Large intestine (tissue), 3 donors: Measurements from ENCODE around the gene FAM13B. TPM values are rescaled to one million over a fixed set of nuclear protein-coding genes. Genes with fewer than 3 reads are reported as not detected.

ENCODE experiments used
- DNase-seq, 2 donors: peaks; one replicate each; pipeline versions ENCODE4 v3.0.0 to v3.0.0-alpha.2; 2013
- H3K27ac ChIP-seq: one replicate; pipeline ENCODE4 v1.5.1; 2013; ENCODE audit warnings: low read length
- H3K27me3 ChIP-seq: 2 replicates; pipeline ENCODE4 v1.6.1; 2013; ENCODE audit warnings: low read length; ENCODE audit not compliant: control insufficient read depth, insufficient read depth
- H3K36me3 ChIP-seq: 2 replicates; pipeline ENCODE4 v1.6.1; 2013; ENCODE audit warnings: low read length; ENCODE audit not compliant: control insufficient read depth, insufficient read depth
- H3K4me1 ChIP-seq: one replicate; pipeline ENCODE4 v1.6.1; 2013; ENCODE audit warnings: low read length; ENCODE audit not compliant: control insufficient read depth, insufficient read depth
- H3K4me3 ChIP-seq: one replicate; pipeline ENCODE4 v1.5.1; 2013; ENCODE audit warnings: low read length
- H3K9me3 ChIP-seq: one replicate; pipeline ENCODE4 v1.6.1; 2013; ENCODE audit warnings: mild to moderate bottlenecking, low read depth, low read length, moderate library complexity; ENCODE audit not compliant: control insufficient read depth
- WGBS: methylation state at CpG from one replicate; pipeline ENCODE4 v1.1.5; 2013; ENCODE audit warnings: low lambda C conversion rate; ENCODE audit not compliant: insufficient coverage; 5-methylcytosine and 5-hydroxymethylcytosine counted together
- polyA plus RNA-seq: library from polyadenylated mRNA; unstranded; fragments of 120-200 nt; gene quantifications from one replicate; pipeline ENCODE4 v1.2.1, GENCODE V29; 2013

The FAM13B gene
- polyA plus RNA-seq, 1 donor = 23.5 TPM

- DNase-seq = no peak
These were observed 94.1 kb downstream of the FAM13B start for GRCh38 chr5:137938751-137939143.

GRCh38 chr5:137937994-137938750 lies 94.7 kb downstream of the FAM13B start:
- Histone ChIP-seq H3K4me1 (no peaks in the 10 kb centered on the region), H3K27me3 (no peaks in the 10 kb centered on the region), H3K36me3 (peaks cover 50% of the 10 kb centered on the region), H3K4me3 (no peak overlapping the region), H3K9me3 (no peaks in the 10 kb centered on the region), H3K27ac (no peak overlapping the region)
- WGBS = no CpG with 5 or more reads among the region's 1 CpG
- no peak for DNase-seq

More at GRCh38 chr5:137938751-137939143, 94.1 kb downstream of the FAM13B start:
- no peak overlapping the region for H3K4me3 ChIP-seq
- peaks cover 53% of the 10 kb centered on the region for H3K36me3 ChIP-seq
- no peaks in the 10 kb centered on the region for H3K27me3 ChIP-seq
- no peaks in the 10 kb centered on the region for H3K9me3 ChIP-seq
- WGBS = 100% methylated on average over 1 of the region's 1 CpG
- H3K4me1 ChIP-seq = no peaks in the 10 kb centered on the region
- H3K27ac ChIP-seq = no peak overlapping the region

GRCh38 chr5:137935694-137936093 lies 97.2 kb downstream of the FAM13B start:
- WGBS = 90% methylated on average over 3 of the region's 3 CpGs
- no peak overlapping the region for H3K27ac ChIP-seq
- no peak overlapping the region for H3K4me3 ChIP-seq
- DNase-seq = no peak
- no peaks in the 10 kb centered on the region for H3K4me1 ChIP-seq
- no peaks in the 10 kb centered on the region for H3K9me3 ChIP-seq
- H3K36me3 ChIP-seq = peaks cover 28% of the 10 kb centered on the region
- no peaks in the 10 kb centered on the region for H3K27me3 ChIP-seq

- Histone ChIP-seq H3K27ac (no peak overlapping the region), H3K4me1 (no peaks in the 10 kb centered on the region), H3K36me3 (peaks cover 27% of the 10 kb centered on the region), H3K4me3 (no peak overlapping the region), H3K9me3 (no peaks in the 10 kb centered on the region), H3K27me3 (no peaks in the 10 kb centered on the region)
- no CpG with 5 or more reads among the region's 1 CpG for WGBS
- DNase-seq = no peak
These were observed 97.7 kb downstream of the FAM13B start for GRCh38 chr5:137935190-137935589.

GRCh38 chr5:137933491-137933911 lies 99.4 kb downstream of the FAM13B start:
- H3K27ac ChIP-seq = no peak overlapping the region
- H3K36me3 ChIP-seq = peaks cover 11% of the 10 kb centered on the region
- no peaks in the 10 kb centered on the region for H3K4me1 ChIP-seq
- DNase-seq = no peak
- no peak overlapping the region for H3K4me3 ChIP-seq
- no peaks in the 10 kb centered on the region for H3K9me3 ChIP-seq
- no peaks in the 10 kb centered on the region for H3K27me3 ChIP-seq
- WGBS = 50% methylated on average over 1 of the region's 3 CpGs

DNA sequence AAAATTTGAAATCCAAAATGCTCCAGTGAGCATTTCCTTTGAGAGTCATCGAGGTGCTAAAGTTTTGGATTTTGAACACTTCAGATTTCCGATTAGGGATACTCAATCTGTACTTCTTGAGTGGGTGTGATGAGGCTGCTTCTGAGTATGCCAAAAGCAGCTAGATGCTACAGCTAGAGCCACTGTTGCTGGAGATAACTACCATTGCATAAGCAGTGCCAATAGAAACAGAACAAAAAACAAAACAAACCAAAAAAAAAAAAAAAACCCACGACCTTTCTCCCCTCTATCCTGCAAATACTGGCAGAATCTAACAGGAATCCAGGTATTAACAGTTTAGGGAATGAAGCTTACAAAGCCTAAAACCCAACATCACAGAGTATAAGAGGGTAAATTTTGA lies 100.1 kb downstream of the FAM13B start:
- DNase-seq = no peak
- Histone ChIP-seq H3K27me3 (no peaks in the 10 kb centered on the region), H3K27ac (no peak overlapping the region), H3K9me3 (no peaks in the 10 kb centered on the region), H3K36me3 (peaks cover 8% of the 10 kb centered on the region), H3K4me1 (no peaks in the 10 kb centered on the region), H3K4me3 (no peak overlapping the region)
- WGBS = 100% methylated on average over 1 of the region's 3 CpGs

DNA sequence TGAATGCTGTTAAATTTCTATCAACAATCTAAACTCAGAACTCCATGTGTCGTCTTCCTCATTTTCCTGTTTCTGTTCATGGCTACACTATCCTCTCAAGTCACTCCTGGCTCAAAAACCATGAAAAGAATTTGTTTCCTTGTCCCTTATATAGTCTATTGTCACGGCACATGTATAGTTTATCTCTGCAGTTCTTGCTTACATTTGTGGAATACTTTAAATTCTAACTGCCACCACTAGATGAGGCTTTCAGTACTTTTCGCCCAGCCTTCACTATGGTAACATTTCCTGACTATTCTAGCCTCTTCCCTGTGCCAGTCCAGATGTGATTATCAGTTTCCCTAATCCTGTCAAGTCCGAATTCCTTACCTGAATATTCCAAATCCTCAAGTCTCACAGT lies 109.0 kb downstream of the FAM13B start:
- Histone ChIP-seq H3K9me3 (no peaks in the 10 kb centered on the region), H3K36me3 (no peaks in the 10 kb centered on the region), H3K27me3 (no peaks in the 10 kb centered on the region), H3K27ac (no peak overlapping the region), H3K4me3 (no peak overlapping the region), H3K4me1 (no peaks in the 10 kb centered on the region)
- no peak for DNase-seq
- 60% methylated on average over 1 of the region's 4 CpGs for WGBS

- no peaks in the 10 kb centered on the region for H3K4me1 ChIP-seq
- no CpG with 5 or more reads among the region's 3 CpGs for WGBS
- H3K4me3 ChIP-seq = no peak overlapping the region
These were observed 110.9 kb downstream of the FAM13B start for GRCh38 chr5:137921931-137922330.

DNA sequence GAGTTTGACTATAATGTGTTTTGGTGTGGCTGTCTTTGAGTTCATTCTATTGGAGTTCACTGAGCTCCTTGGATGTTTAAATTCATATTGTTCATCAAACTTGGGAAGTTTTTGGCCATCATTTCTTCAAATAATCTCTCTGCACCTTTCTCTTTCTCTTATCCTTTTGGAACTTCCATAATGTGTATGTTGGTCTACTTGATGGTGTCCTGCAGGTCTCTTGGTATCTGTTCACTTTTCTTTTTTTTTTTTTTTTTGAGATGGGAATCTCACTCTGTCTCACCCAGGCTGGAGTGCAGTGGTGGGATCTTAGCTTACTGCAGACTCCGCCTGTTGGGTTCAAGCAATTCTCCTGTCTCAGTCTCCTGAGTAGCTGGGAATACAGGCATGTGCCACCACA lies 116.0 kb downstream of the FAM13B start:
- no peak for DNase-seq
- H3K9me3 ChIP-seq = peaks cover 4% of the 10 kb centered on the region
- no peak overlapping the region for H3K27ac ChIP-seq
- H3K4me3 ChIP-seq = no peak overlapping the region
- H3K36me3 ChIP-seq = no peaks in the 10 kb centered on the region
- no CpG with 5 or more reads among the region's 1 CpG for WGBS
- no peaks in the 10 kb centered on the region for H3K4me1 ChIP-seq
- no peaks in the 10 kb centered on the region for H3K27me3 ChIP-seq

More at GRCh38 chr5:137921931-137922330, 110.9 kb downstream of the FAM13B start:
- no peak for DNase-seq
- no peaks in the 10 kb centered on the region for H3K36me3 ChIP-seq
- H3K27me3 ChIP-seq = no peaks in the 10 kb centered on the region
- no peak overlapping the region for H3K27ac ChIP-seq
- H3K9me3 ChIP-seq = peaks cover 3% of the 10 kb centered on the region

GRCh38 chr5:137914758-137915157 lies 118.1 kb downstream of the FAM13B start:
- H3K27ac ChIP-seq = no peak overlapping the region
- H3K36me3 ChIP-seq = no peaks in the 10 kb centered on the region
- 83% methylated on average over 1 of the region's 2 CpGs for WGBS
- peaks cover 4% of the 10 kb centered on the region for H3K9me3 ChIP-seq
- no peak for DNase-seq
- H3K4me1 ChIP-seq = no peaks in the 10 kb centered on the region
- no peak overlapping the region for H3K4me3 ChIP-seq
- no peaks in the 10 kb centered on the region for H3K27me3 ChIP-seq
